Panc1 (cell line): ENCODE measurements around the gene NUAK2.

ENCODE experiments used
- POLR2AphosphoS5 ChIP-seq: IDR thresholded peaks from 2 replicates; pipeline ENCODE4 v1.6.1; 2012; ENCODE audit warnings: mild to moderate bottlenecking, low read depth, low read length, moderate library complexity
- SIN3A ChIP-seq: IDR thresholded peaks from 2 replicates; pipeline ENCODE4 v1.6.1; 2012; ENCODE audit warnings: low read depth, mild to moderate bottlenecking, low read length, moderate library complexity, borderline replicate concordance; ENCODE audit not compliant: insufficient read depth
- TCF7L2 ChIP-seq: IDR thresholded peaks from 2 replicates; pipeline ENCODE4 v1.6.1; 2011; ENCODE audit warnings: mild to moderate bottlenecking, low read depth, low read length, inconsistent platforms
- TF ChIP-seq, protein P1 (sequence below): fragments of 450-650 bp; IDR thresholded peaks from 2 replicates; pipeline ENCODE4 v1.5.1; 2017; ENCODE audit warnings: mild to moderate bottlenecking
- TF ChIP-seq, protein P2 (sequence below), 2 experiments: IDR thresholded peaks; 2 replicates each; pipeline ENCODE4 v1.6.1; 2011 to 2012; ENCODE audit warnings: low read depth in 2 of 2, control low read depth in 1 of 2, low read length in 1 of 2, mild to moderate bottlenecking in 1 of 2, moderate library complexity in 1 of 2; ENCODE audit not compliant: insufficient read depth in 1 of 2

DNA sequence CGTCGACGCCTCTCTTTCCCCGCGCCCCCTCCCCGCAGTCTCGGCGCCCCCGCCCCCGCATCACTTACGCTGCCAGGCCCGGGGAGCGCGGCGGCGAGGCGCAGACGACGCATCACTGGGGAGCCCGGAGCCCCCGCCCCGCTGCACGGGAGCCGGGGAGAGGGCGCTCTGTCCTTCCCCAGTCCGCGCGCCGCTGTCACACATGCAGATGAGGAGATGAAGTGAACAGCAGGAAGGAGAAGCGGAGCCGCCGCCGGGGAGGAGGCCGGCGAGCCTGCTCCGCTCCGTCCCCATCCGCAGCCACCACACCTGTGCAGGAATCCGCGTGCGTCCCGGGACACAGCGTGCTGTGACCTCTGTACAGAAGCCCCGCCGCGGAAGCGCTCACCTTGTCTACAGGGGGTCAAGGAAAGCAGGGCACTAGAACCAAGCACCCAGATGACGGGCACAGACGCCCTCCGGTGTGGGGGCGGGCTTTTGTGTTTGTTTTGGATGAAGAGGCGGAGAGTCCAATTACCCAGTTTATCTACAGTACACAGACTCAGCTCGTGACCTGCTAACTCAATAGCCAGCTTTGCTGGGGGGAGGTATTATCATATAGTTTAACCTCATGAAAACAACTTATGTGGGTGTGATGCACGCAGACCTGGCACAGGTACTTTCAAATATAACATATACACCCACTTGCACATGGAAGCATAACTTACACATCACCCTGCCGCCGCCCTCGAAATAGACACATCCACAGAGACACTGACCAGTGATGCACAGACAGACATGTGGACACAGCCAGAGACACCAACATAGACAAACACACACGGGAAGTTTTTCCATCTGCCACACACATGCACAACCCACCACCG lies 22.8 kb upstream of the NUAK2 start:
- TF ChIP-seq, protein P1, sequence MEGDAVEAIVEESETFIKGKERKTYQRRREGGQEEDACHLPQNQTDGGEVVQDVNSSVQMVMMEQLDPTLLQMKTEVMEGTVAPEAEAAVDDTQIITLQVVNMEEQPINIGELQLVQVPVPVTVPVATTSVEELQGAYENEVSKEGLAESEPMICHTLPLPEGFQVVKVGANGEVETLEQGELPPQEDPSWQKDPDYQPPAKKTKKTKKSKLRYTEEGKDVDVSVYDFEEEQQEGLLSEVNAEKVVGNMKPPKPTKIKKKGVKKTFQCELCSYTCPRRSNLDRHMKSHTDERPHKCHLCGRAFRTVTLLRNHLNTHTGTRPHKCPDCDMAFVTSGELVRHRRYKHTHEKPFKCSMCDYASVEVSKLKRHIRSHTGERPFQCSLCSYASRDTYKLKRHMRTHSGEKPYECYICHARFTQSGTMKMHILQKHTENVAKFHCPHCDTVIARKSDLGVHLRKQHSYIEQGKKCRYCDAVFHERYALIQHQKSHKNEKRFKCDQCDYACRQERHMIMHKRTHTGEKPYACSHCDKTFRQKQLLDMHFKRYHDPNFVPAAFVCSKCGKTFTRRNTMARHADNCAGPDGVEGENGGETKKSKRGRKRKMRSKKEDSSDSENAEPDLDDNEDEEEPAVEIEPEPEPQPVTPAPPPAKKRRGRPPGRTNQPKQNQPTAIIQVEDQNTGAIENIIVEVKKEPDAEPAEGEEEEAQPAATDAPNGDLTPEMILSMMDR = no peak
- TF ChIP-seq TCF7L2 (no peak), POLR2AphosphoS5 (no peak), SIN3A (no peak)
- TF ChIP-seq, protein P2, sequence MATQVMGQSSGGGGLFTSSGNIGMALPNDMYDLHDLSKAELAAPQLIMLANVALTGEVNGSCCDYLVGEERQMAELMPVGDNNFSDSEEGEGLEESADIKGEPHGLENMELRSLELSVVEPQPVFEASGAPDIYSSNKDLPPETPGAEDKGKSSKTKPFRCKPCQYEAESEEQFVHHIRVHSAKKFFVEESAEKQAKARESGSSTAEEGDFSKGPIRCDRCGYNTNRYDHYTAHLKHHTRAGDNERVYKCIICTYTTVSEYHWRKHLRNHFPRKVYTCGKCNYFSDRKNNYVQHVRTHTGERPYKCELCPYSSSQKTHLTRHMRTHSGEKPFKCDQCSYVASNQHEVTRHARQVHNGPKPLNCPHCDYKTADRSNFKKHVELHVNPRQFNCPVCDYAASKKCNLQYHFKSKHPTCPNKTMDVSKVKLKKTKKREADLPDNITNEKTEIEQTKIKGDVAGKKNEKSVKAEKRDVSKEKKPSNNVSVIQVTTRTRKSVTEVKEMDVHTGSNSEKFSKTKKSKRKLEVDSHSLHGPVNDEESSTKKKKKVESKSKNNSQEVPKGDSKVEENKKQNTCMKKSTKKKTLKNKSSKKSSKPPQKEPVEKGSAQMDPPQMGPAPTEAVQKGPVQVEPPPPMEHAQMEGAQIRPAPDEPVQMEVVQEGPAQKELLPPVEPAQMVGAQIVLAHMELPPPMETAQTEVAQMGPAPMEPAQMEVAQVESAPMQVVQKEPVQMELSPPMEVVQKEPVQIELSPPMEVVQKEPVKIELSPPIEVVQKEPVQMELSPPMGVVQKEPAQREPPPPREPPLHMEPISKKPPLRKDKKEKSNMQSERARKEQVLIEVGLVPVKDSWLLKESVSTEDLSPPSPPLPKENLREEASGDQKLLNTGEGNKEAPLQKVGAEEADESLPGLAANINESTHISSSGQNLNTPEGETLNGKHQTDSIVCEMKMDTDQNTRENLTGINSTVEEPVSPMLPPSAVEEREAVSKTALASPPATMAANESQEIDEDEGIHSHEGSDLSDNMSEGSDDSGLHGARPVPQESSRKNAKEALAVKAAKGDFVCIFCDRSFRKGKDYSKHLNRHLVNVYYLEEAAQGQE (IDR thresholded peaks at IDR 0.05; ENCODE audit: insufficient read depth in 1 of 2, low read depth in 2 of 2, low read length in 1 of 2) = no peak
